Gastroesophageal sphincter (tissue), 3 donors: ENCODE data around the gene FUT4.

Experiments
- EP300 ChIP-seq: sonication (generic); formaldehyde crosslinking; IDR thresholded peaks from one replicate; pipeline ENCODE4 v1.6.1; 2017; ENCODE audit warnings: antibody characterized with exemption, mild to moderate bottlenecking
- POLR2A ChIP-seq, 2 donors: fragments of 450-650 bp; IDR thresholded peaks; one replicate each; pipeline ENCODE4 v1.6.1; 2017; ENCODE audit warnings: antibody characterized with exemption in 2 of 2, mild to moderate bottlenecking in 2 of 2, moderate library complexity in 1 of 2
- TF ChIP-seq, protein P1 (sequence below), 4 experiments: fragments of 200-600 bp in 2 of 4; fragments of 450-650 bp in 2 of 4; sonication (generic) in 1 of 4; IDR thresholded peaks; one replicate each; pipeline ENCODE4 v1.5.1; 2017 to 2019; ENCODE audit warnings: antibody characterized with exemption in 4 of 4, mild to moderate bottlenecking in 2 of 4, moderate library complexity in 2 of 4

- TF ChIP-seq, protein P1, sequence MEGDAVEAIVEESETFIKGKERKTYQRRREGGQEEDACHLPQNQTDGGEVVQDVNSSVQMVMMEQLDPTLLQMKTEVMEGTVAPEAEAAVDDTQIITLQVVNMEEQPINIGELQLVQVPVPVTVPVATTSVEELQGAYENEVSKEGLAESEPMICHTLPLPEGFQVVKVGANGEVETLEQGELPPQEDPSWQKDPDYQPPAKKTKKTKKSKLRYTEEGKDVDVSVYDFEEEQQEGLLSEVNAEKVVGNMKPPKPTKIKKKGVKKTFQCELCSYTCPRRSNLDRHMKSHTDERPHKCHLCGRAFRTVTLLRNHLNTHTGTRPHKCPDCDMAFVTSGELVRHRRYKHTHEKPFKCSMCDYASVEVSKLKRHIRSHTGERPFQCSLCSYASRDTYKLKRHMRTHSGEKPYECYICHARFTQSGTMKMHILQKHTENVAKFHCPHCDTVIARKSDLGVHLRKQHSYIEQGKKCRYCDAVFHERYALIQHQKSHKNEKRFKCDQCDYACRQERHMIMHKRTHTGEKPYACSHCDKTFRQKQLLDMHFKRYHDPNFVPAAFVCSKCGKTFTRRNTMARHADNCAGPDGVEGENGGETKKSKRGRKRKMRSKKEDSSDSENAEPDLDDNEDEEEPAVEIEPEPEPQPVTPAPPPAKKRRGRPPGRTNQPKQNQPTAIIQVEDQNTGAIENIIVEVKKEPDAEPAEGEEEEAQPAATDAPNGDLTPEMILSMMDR (IDR thresholded peaks at IDR 0.05): no peak
- TF ChIP-seq POLR2A (IDR thresholded peaks at IDR 0.05) (no peak), EP300 (no peak)
Measured at GRCh38 chr11:94533696-94534630, 9.8 kb upstream of the FUT4 start.
